Heart left ventricle (tissue), 13 donors: Measurements from ENCODE around the gene PARD3B.

ENCODE experiments used
- CTCF ChIP-seq, 12 donors: fragments of 200-600 bp; sonication (generic) in 4 of 12; IDR thresholded peaks; one replicate each; pipeline versions ENCODE4 v1.5.0 to v1.8.0; 2018 to 2022; ENCODE audit warnings: antibody characterized with exemption in 12 of 12, mild to moderate bottlenecking in 5 of 12
- POLR2A ChIP-seq, 2 donors: fragments of 450-650 bp; IDR thresholded peaks; one replicate each; pipeline ENCODE4 v1.6.1; 2017; ENCODE audit warnings: antibody characterized with exemption in 2 of 2, mild to moderate bottlenecking in 2 of 2, moderate library complexity in 2 of 2
- donor health status: ischemic (EF 13 %, LVEDD 7.1; RV severe dilation, severe dysfunction).
- donor health status: DM: no; HTN: yes; CAD: no.
- donor health status: DM: no; HTN: no; CAD: no.
- donor health status: ischemic (EF 25% LVEDD 6.9; RV normal size, moderate dysfunction).
- donor health status: ischemic (EF 25% LVEDD 5.7; RV mildly dilated, moderate dysfunction).
- donor health status: ischemic (EF 35%, LVEDD 5.7; RV mildly dilated, moderate dysfunction).
- donor health status: nonischemic (EF 11% LVEDD 7.7; RV severe dilation, severe dysfunction).
- donor health status: DM: yes; HTN: yes; CAD: no.
- donor health status: PGD.
- donor health status: ischemic (EF 29% LVEDD 5.4; RV normal size, mild dysfunction).
- donor health status: nonischemic (EF 23%, LVEDD 6.1; RV moderate dilation, normal function).

DNA sequence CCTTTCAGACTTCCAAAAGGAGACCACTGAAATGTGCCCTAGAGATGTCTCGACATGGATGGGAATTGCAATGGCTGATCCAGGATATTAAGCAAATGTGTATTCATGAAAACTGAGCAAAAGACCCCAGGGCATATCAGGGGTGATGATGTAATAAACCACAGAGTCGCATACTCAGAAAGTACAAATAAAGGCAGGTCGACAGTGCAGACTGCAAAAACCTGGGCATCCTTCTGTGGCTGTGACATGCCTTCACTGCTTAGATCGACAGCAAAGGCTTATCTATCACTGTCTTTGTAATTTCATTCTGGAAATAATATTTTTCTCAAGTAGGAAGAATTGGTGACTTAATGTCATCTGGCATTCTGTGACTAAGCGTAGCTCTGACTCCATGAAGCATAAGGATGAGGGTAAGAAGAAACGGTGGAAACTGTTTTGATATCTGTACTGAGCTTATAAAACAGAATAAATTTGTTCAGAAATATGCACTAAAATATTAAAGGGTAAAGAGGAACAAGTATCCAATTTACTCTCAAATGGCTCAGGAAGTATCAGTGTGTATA lies 1021.4 kb downstream of the PARD3B start:
- TF ChIP-seq CTCF (IDR thresholded peaks at IDR 0.05) (no peak), POLR2A (IDR thresholded peaks at IDR 0.05) (no peak)
